AG10803 (cell line): ENCODE data around the gene GATA3.

ENCODE experiments used
- DNase-seq: peaks from one replicate; pipeline ENCODE4 v3.0.0; 2010; ENCODE audit warnings: low read depth
- H3K4me3 ChIP-seq: 2 replicates; pipeline ENCODE4 v1.5.1; 2011; ENCODE audit warnings: mild to moderate bottlenecking, low read length, control low read depth
- TF ChIP-seq, protein P1 (sequence below): conservative IDR thresholded peaks from 2 replicates; pipeline ENCODE4 v1.5.1; 2011; ENCODE audit warnings: mild to moderate bottlenecking, low read length, control low read depth, inconsistent platforms

Gene GATA3

DNA sequence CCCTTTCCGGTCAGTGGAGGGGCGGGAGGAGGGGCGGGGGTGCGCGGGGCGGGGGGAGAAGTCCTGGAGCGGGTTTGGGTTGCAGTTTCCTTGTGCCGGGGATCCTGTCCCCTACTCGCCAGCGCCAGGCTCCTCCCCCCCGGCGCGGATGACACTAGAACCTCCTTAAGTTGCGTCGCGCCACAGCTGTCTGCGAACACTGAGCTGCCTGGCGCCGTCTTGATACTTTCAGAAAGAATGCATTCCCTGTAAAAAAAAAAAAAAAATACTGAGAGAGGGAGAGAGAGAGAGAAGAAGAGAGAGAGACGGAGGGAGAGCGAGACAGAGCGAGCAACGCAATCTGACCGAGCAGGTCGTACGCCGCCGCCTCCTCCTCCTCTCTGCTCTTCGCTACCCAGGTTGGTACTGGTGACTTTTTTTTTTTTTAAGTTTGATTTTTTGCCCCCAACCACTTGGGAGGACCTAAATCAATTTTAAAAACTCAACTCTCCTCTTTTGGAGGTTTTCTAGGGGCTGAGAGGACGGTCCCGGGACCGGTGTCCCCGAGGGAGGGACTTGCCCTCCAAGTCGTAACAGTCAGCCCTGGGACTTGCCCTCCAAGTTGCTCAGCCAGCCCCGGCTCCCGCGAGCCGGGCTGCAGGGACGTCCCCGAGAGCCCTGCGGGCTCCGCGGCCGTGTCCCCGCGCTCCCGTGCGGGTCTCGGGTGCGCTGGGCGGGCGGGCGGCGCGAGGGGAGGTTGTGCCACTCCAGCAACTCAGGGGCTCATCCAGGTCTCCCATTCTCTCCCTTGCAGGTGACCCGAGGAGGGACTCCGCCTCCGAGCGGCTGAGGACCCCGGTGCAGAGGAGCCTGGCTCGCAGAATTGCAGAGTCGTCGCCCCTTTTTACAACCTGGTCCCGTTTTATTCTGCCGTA, at the start of gene GATA3:
GATA3 (plus strand) TSS at position 195 of the 914 bp plus-strand sequence. CDS start 968 bp downstream, outside the sequence.
- DNase-seq: peak; percentile 36

DNA sequence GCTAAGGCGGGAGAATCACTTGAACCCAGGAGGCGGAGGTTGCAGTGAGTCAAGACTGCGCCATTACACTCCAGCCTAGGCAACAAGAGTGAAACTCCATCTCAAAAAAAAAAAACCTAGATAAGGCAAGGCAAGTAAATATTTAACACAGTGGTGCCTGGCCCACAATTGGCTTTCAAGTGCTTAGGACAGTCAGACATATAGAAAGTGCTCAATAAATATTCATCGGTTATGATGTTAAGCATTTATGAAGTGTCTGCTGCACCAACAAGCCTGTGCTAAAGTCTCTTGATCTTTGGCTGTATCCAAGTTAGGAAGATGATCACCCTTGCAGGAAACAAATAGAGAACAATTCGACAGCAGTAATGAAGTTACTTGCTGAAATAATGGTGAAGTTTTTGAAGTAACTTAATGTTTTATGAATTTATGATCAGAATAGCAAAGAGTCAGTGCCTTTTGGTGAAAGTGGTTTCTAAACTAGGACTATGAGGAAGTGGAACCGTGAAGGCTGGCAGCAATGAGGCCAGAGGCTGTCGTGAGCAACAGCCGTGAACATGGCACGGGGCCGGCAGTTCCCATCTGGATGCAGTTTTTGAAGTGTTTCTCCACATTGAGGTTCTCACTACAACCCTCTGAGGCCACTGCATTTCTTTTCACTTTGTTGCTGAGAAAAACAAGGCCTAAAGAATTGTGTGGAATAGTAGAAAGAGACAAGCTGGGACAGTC, 48.1 kb upstream of the GATA3 start:
- peak; percentile 44 for DNase-seq

More for the DNA sequence above, at the start of gene GATA3:
- H3K4me3 ChIP-seq: peak within 1 kb of the TSS; percentile 56
- TF ChIP-seq, protein P1, sequence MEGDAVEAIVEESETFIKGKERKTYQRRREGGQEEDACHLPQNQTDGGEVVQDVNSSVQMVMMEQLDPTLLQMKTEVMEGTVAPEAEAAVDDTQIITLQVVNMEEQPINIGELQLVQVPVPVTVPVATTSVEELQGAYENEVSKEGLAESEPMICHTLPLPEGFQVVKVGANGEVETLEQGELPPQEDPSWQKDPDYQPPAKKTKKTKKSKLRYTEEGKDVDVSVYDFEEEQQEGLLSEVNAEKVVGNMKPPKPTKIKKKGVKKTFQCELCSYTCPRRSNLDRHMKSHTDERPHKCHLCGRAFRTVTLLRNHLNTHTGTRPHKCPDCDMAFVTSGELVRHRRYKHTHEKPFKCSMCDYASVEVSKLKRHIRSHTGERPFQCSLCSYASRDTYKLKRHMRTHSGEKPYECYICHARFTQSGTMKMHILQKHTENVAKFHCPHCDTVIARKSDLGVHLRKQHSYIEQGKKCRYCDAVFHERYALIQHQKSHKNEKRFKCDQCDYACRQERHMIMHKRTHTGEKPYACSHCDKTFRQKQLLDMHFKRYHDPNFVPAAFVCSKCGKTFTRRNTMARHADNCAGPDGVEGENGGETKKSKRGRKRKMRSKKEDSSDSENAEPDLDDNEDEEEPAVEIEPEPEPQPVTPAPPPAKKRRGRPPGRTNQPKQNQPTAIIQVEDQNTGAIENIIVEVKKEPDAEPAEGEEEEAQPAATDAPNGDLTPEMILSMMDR: no peak

GRCh38 chr10:8009031-8009430, 45.5 kb upstream of the GATA3 start:
- TF ChIP-seq, protein P1: no peak
- no peak for DNase-seq
- no peak overlapping the region for H3K4me3 ChIP-seq

More for the DNA sequence above, 48.1 kb upstream of the GATA3 start:
- TF ChIP-seq, protein P1: no peak
- H3K4me3 ChIP-seq: no peak overlapping the region

- TF ChIP-seq, protein P1: no peak
- DNase-seq: no peak
- no peak overlapping the region for H3K4me3 ChIP-seq
Observed at GRCh38 chr10:8013006-8013405, 41.5 kb upstream of the GATA3 start.

GRCh38 chr10:8013619-8014018, 40.9 kb upstream of the GATA3 start:
- no peak for DNase-seq
- H3K4me3 ChIP-seq: no peak overlapping the region
- TF ChIP-seq, protein P1: no peak

DNA sequence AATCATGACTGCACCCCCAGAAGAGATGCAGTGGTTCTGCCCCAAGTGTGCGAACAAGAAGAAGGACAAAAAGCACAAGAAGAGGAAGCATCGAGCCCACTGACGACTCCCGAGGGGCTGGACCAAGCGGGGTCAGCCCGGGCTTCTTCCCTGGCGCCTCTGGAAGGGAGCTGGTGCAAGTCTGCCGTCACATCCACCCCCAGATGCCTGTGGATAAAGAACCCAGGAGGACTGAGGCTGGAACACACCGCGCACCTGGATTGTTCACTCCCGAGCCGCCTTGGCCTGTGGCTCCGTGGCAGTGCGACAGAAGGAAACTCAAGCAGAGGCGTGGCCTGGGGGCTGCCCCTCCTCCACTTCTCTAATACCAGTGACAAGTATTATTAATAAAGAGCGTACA, 39.8 kb upstream of the GATA3 start:
- no peak for DNase-seq
- TF ChIP-seq, protein P1: no peak
- H3K4me3 ChIP-seq: no peak overlapping the region
